H1 (cell line): ENCODE measurements around the gene HES3. TPM values are rescaled to one million over a fixed set of nuclear protein-coding genes. Genes with fewer than 3 reads are reported as not detected.

ENCODE experiments used
- CTCF ChIA-PET: fragments of 300-600 bp; sonication (Branson Sonifier 250); formaldehyde crosslinking; loops from one replicate; lab custom pipeline; 2021; ENCODE audit not compliant: partially characterized antibody; lab: Charles Lee
- POLR2A ChIA-PET: fragments of 300-600 bp; sonication (Branson Sonifier 250); formaldehyde crosslinking; loops from one replicate; lab custom pipeline; 2021; ENCODE audit warnings: inconsistent platforms; ENCODE audit not compliant: partially characterized antibody; lab: Charles Lee
- DNase-seq, 2 experiments: peaks; one replicate each; pipeline versions ENCODE4 v3.0.0 to v3.0.0-alpha.2; 2010 to 2022; ENCODE audit warnings: low spot score in 2 of 2, low read depth in 1 of 2, mixed read lengths in 1 of 2
- FAIRE-seq: peaks from 2 replicates; lab custom pipeline; 2011; peaks lifted over from hg19 to GRCh38; lab: Jason Lieb, UNC
- H2AFZ ChIP-seq: 2 replicates; pipeline ENCODE4 v1.8.1; 2012; ENCODE audit warnings: low read length, inconsistent platforms
- H2AK5ac ChIP-seq: 2 replicates; pipeline ENCODE4 v1.6.1; 2013; ENCODE audit warnings: low read depth, low read length
- H2BK120ac ChIP-seq: replicated peaks from 2 replicates; pipeline ENCODE3; 2013; ENCODE audit warnings: low read depth, low read length, inconsistent platforms
- H2BK12ac ChIP-seq: 2 replicates; pipeline ENCODE4 v1.6.1; 2013; ENCODE audit warnings: low read depth, low read length
- H2BK15ac ChIP-seq: 2 replicates; pipeline ENCODE4 v1.6.1; 2013; ENCODE audit warnings: low read length
- H2BK20ac ChIP-seq: 2 replicates; pipeline ENCODE4 v1.6.1; 2013; ENCODE audit warnings: low read length
- H2BK5ac ChIP-seq: 2 replicates; pipeline ENCODE4 v1.6.1; 2013; ENCODE audit warnings: low read depth, low read length
- H3K14ac ChIP-seq: 2 replicates; pipeline ENCODE4 v1.6.1; 2013; ENCODE audit warnings: inconsistent platforms; ENCODE audit not compliant: insufficient read length
- H3K18ac ChIP-seq: 2 replicates; pipeline ENCODE4 v1.6.1; 2013; ENCODE audit warnings: low read length; ENCODE audit errors: extremely low read depth
- H3K23ac ChIP-seq: 2 replicates; pipeline ENCODE4 v1.6.1; 2013; ENCODE audit warnings: inconsistent platforms; ENCODE audit not compliant: insufficient read length
- H3K23me2 ChIP-seq: 2 replicates; pipeline ENCODE4 v1.6.1; 2013; ENCODE audit warnings: low read depth, low read length
- H3K27ac ChIP-seq: 2 replicates; pipeline ENCODE4 v1.6.1; 2011; ENCODE audit warnings: low read depth, low read length, inconsistent platforms
- H3K27me3 ChIP-seq, 4 experiments: replicated peaks in 1 of 4; 1 replicate in 1 of 4; 2 replicates in 3 of 4; pipeline versions ENCODE4 v1.6.1 to v1.8.1; 2011 to 2013; ENCODE audit warnings: low read length in 3 of 4, mild to moderate bottlenecking in 3 of 4, inconsistent platforms in 2 of 4, mixed read lengths in 2 of 4, moderate library complexity in 1 of 4; ENCODE audit not compliant: control insufficient read depth in 3 of 4, insufficient read depth in 3 of 4; ENCODE audit errors: extremely low read depth in 1 of 4
- H3K36me3 ChIP-seq, 4 experiments: 2 replicates each; pipeline versions ENCODE4 v1.6.1 to v1.8.1; 2011 to 2013; ENCODE audit warnings: mild to moderate bottlenecking in 4 of 4, low read length in 3 of 4, moderate library complexity in 2 of 4, control low read depth in 1 of 4, inconsistent platforms in 1 of 4; ENCODE audit not compliant: insufficient read depth in 4 of 4, control insufficient read depth in 2 of 4
- H3K4ac ChIP-seq: replicated peaks from 2 replicates; pipeline ENCODE3; 2013; ENCODE audit warnings: low read length, low read depth, mixed read lengths, inconsistent platforms; ENCODE audit not compliant: insufficient read length
- H3K4me1 ChIP-seq, 4 experiments: replicated peaks in 1 of 4; 1 replicate in 1 of 4; 2 replicates in 3 of 4; pipeline versions ENCODE4 v1.6.1 to v1.8.1; 2011 to 2013; ENCODE audit warnings: low read length in 3 of 4, inconsistent platforms in 2 of 4, mixed read lengths in 1 of 4; ENCODE audit not compliant: insufficient read depth in 4 of 4, control insufficient read depth in 3 of 4
- H3K4me2 ChIP-seq, 2 experiments: 2 replicates each; pipeline versions ENCODE4 v1.6.1 to v1.8.1; 2011 to 2013; ENCODE audit warnings: low read depth in 2 of 2, low read length in 2 of 2, control low read depth in 1 of 2, inconsistent platforms in 1 of 2, mild to moderate bottlenecking in 1 of 2; ENCODE audit not compliant: insufficient read depth in 1 of 2
- H3K4me3 ChIP-seq, 4 experiments: fragments of 200-600, 300-600 bp in 1 of 4; sonication (generic), shearing (Covaris generic), sonication (Bioruptor Twin) in 1 of 4; 2 replicates each; pipeline versions ENCODE4 v1.5.1 to v1.8.1; 2011 to 2016; ENCODE audit warnings: low read length in 4 of 4, low read depth in 3 of 4, control low read depth in 2 of 4, inconsistent platforms in 2 of 4, mild to moderate bottlenecking in 2 of 4, mixed read lengths in 1 of 4, moderate library complexity in 1 of 4; ENCODE audit not compliant: insufficient read depth in 2 of 4; ENCODE audit errors: extremely low read depth in 1 of 4
- H3K56ac ChIP-seq: replicated peaks from 2 replicates; pipeline ENCODE3; 2013; ENCODE audit warnings: low read depth, mild to moderate bottlenecking, mixed read lengths, low read length, inconsistent platforms; ENCODE audit not compliant: insufficient read length
- H3K79me1 ChIP-seq: 2 replicates; pipeline ENCODE4 v1.6.1; 2013; ENCODE audit warnings: low read depth, low read length, control low read depth
- H3K79me2 ChIP-seq, 2 experiments: 2 replicates each; pipeline versions ENCODE4 v1.6.1 to v1.8.1; 2012 to 2013; ENCODE audit warnings: low read length in 2 of 2, mild to moderate bottlenecking in 2 of 2, inconsistent platforms in 1 of 2; ENCODE audit not compliant: insufficient read depth in 2 of 2, control insufficient read depth in 1 of 2
- H3K9ac ChIP-seq, 4 experiments: replicated peaks in 1 of 4; 1 replicate in 1 of 4; 2 replicates in 3 of 4; pipeline versions ENCODE4 v1.6.1 to v1.8.1; 2011 to 2013; ENCODE audit warnings: low read depth in 3 of 4, low read length in 3 of 4, control low read depth in 2 of 4, mild to moderate bottlenecking in 2 of 4, moderate library complexity in 2 of 4, inconsistent platforms in 1 of 4; ENCODE audit errors: extremely low read depth in 1 of 4
- H3K9me3 ChIP-seq, 2 experiments: 2 replicates each; pipeline versions ENCODE4 v1.6.1 to v1.8.1; 2012 to 2013; ENCODE audit warnings: mild to moderate bottlenecking in 2 of 2, moderate library complexity in 2 of 2, control low read depth in 1 of 2, inconsistent platforms in 1 of 2, low read depth in 1 of 2, low read length in 1 of 2, mixed read lengths in 1 of 2; ENCODE audit not compliant: insufficient read depth in 2 of 2
- H4K20me1 ChIP-seq, 2 experiments: replicated peaks in 1 of 2; 2 replicates each; pipeline versions ENCODE3 to v1.8.1; 2011 to 2013; ENCODE audit warnings: inconsistent platforms in 2 of 2, low read length in 2 of 2, mild to moderate bottlenecking in 1 of 2; ENCODE audit not compliant: insufficient read depth in 2 of 2, control insufficient read depth in 1 of 2
- H4K5ac ChIP-seq: 2 replicates; pipeline ENCODE4 v1.6.1; 2013; ENCODE audit warnings: low read length, low read depth, mixed read lengths, inconsistent platforms; ENCODE audit not compliant: insufficient read length
- H4K8ac ChIP-seq: 2 replicates; pipeline ENCODE4 v1.8.0; 2013; ENCODE audit warnings: mild to moderate bottlenecking, moderate library complexity, low read length, inconsistent platforms; ENCODE audit not compliant: insufficient read depth; ENCODE audit errors: extremely low read depth
- H4K91ac ChIP-seq: replicated peaks from 2 replicates; pipeline ENCODE3; 2013; ENCODE audit warnings: low read length, mixed read lengths, inconsistent platforms; ENCODE audit not compliant: insufficient read length
- PHF8 ChIP-seq: fragments of 200-600 bp; sonication (generic); conservative IDR thresholded peaks from 2 replicates; pipeline ENCODE4 v1.7.1; 2012; ENCODE audit warnings: low read depth, mild to moderate bottlenecking, inconsistent platforms, low read length, moderate library complexity
- POLR2AphosphoS5 ChIP-seq: IDR thresholded peaks from 2 replicates; pipeline ENCODE4 v1.6.1; 2011; ENCODE audit warnings: low read depth, low read length
- SIX5 ChIP-seq: IDR thresholded peaks from 2 replicates; pipeline ENCODE4 v1.6.1; 2011; ENCODE audit warnings: mild to moderate bottlenecking, low read depth, low read length
- SP4 ChIP-seq: IDR thresholded peaks from 2 replicates; pipeline ENCODE4 v1.6.1; 2012; ENCODE audit warnings: low read length, inconsistent platforms
- SUZ12 ChIP-seq: fragments of 200-600 bp; sonication (generic); IDR thresholded peaks from 2 replicates; pipeline ENCODE4 v1.6.1; 2012; ENCODE audit warnings: mild to moderate bottlenecking, inconsistent platforms, low read length, moderate library complexity, mixed read lengths
- WGBS, 2 experiments: shearing (Covaris generic) in 1 of 2; methylation state at CpG; one replicate each; pipeline versions ENCODE4 v1.1.6 to v1.1.7; 2013 to 2015; ENCODE audit warnings: low lambda C conversion rate in 2 of 2, mixed read lengths in 2 of 2, inconsistent platforms in 1 of 2, low coverage in 1 of 2, missing lambda C conversion rate in 1 of 2; ENCODE audit not compliant: insufficient replicate concordance in 2 of 2, insufficient coverage in 1 of 2, insufficient read length in 1 of 2; ENCODE audit errors: extremely low coverage in 1 of 2, missing lambda C conversion rate in 1 of 2; 5-methylcytosine and 5-hydroxymethylcytosine counted together
- polyA plus RNA-seq, 7 experiments: library from polyadenylated mRNA; depleted of rRNA in 3 of 7; stranded (reverse) in 5 of 7; unstranded in 2 of 7; fragments of >200 nt in 5 of 7; fragments of 200-250 nt in 2 of 7; gene quantifications; 1 replicate in 5 of 7; 2 replicates in 1 of 7; 4 replicates in 1 of 7; pipeline versions ENCODE4 v1.2.1 to v1.2.3, GENCODE V29; 2011 to 2013; ENCODE audit warnings: missing spikeins in 2 of 7, mixed read lengths in 2 of 7
- total RNA-seq: library from RNA; stranded (reverse); fragmentation: NEBNext Ultra II Directional; extraction: Animal tissue kit (Norgen Biotek cat#: 25700); gene quantifications from 2 replicates; pipeline ENCODE4 v1.2.1, GENCODE V29; 2021

The HES3 gene
- total and polyA plus RNA-seq, 2 of the 8 experiments (the other 6 are each of a cell fraction or from before 2014, with no cell fraction given): 38.8 to 54.3 TPM

- Histone ChIP-seq H3K36me3 (peaks cover 9 to 56% (median 27%) of the 10 kb centered on the region in 4 experiments; a peak in 7 of 8 replicates), H3K23ac (no peak overlapping the region), H3K79me1 (peaks cover 5% of the 10 kb centered on the region), H3K18ac (no peak overlapping the region), H2BK12ac (no peak overlapping the region), H3K79me2 (0 out of 4 replicates have a peak, but pooled peaks cover 0 to 2% of the 10 kb centered on the region in 2 experiments), H4K5ac (no peak overlapping the region), H3K9ac (no peak overlapping the region), H3K27me3 (no peaks in the 10 kb centered on the region), H3K27ac (no peak overlapping the region), H3K56ac (no peak overlapping the region), H4K91ac (no peak overlapping the region), H2BK20ac (no peak overlapping the region), H3K9me3 (no peaks in the 10 kb centered on the region), H2AK5ac (no peak overlapping the region), H3K14ac (no peak overlapping the region), H3K4ac (no peak overlapping the region), H4K20me1 (peaks cover 6 to 19% of the 10 kb centered on the region in 2 experiments), H3K4me1 (no peaks in the 10 kb centered on the region; a peak in 1 of 7 replicates), H2AFZ (no peak overlapping the region), H3K23me2 (no peaks in the 10 kb centered on the region), H3K4me3 (no peak overlapping the region), H3K4me2 (no peak overlapping the region), H4K8ac (no peak overlapping the region), H2BK5ac (no peak overlapping the region), H2BK120ac (no peak overlapping the region), H2BK15ac (no peak overlapping the region)
- DNase-seq: no peak
- ChIA-PET CTCF (interaction anchor here (0.7 to 10.4 kb wide), 7 partner anchors 10 to 180 kb away, joined by 3 to 74 read pairs (median 4); partner anchors contain the start of gene RNF207), POLR2A (interaction anchor here (0.7 to 2.2 kb wide), 5 partner anchors 10 to 17 kb away, joined by 3 to 12 read pairs (median 5); partner anchors contain the start of gene RNF207)
- no peak for FAIRE-seq
- 99% methylated on average over 13 of the region's 13 CpGs; no CpG with 5 or more reads in 1 of the 2 experiments for WGBS, 2 experiments
- no peak for TF ChIP-seq PHF8
- TF ChIP-seq SUZ12: no peak
- no peak for TF ChIP-seq SP4
- TF ChIP-seq SIX5: no peak
- peak; percentile 20; the same call in 1 of the 2 replicates for TF ChIP-seq POLR2AphosphoS5
These were observed 20.4 kb upstream of the HES3 start for GRCh38 chr1:6223617-6224016.
